Measurements from ENCODE around the gene AREL1. TPM values are rescaled to one million over a fixed set of nuclear protein-coding genes. Genes with fewer than 3 reads are reported as not detected.
"Not testable (repeated sequence)": the region's sequence is repeated elsewhere in the genome, so short reads cannot be mapped to it uniquely, and the experiment has no call there.

The AREL1 gene
- polyA plus RNA-seq (2012; ENCODE audit: insufficient read depth, insufficient read length) = 35.7 TPM

- DNase-seq (ENCODE audit: low read depth, low spot score) = peak; percentile 84
- peak within 1 kb of the TSS; percentile 64 for H3K4me3 ChIP-seq (ENCODE audit: low read length)
Observed at GRCh38 chr14:74712499-74713394, at the start of gene AREL1, which contains the start of gene FCF1. Gene AREL1 (minus strand): TSS chr14:74713080. CDS start chr14:74685615, 27,465 bp downstream. Gene FCF1 (plus strand): TSS chr14:74713144. CDS start chr14:74713198, 54 bp downstream.

- DNase-seq (ENCODE audit: low read depth, low spot score); H3K4me3 ChIP-seq (ENCODE audit: low read length): not testable (repeated sequence)
Observed at GRCh38 chr14:74758505-74758904, 45.6 kb upstream of the AREL1 start.

- DNase-seq (ENCODE audit: low read depth, low spot score) = no peak
- H3K4me3 ChIP-seq (ENCODE audit: low read length) = no peak overlapping the region
Observed at GRCh38 chr14:74756326-74756725, 43.4 kb upstream of the AREL1 start.

- DNase-seq (ENCODE audit: low read depth, low spot score) = no peak
- H3K4me3 ChIP-seq (ENCODE audit: low read length) = no peak overlapping the region
Observed at GRCh38 chr14:74754899-74755298, 42.0 kb upstream of the AREL1 start.

- DNase-seq (ENCODE audit: low read depth, low spot score) = no peak
- no peak overlapping the region for H3K4me3 ChIP-seq (ENCODE audit: low read length)
Observed at GRCh38 chr14:74754157-74754556, 41.3 kb upstream of the AREL1 start.

- DNase-seq (ENCODE audit: low read depth, low spot score) = no peak
- H3K4me3 ChIP-seq (ENCODE audit: low read length) = no peak overlapping the region
Observed at GRCh38 chr14:74747237-74747636, 34.4 kb upstream of the AREL1 start.

- H3K4me3 ChIP-seq (ENCODE audit: low read length) = no peak overlapping the region
- no peak for DNase-seq (ENCODE audit: low read depth, low spot score)
Observed at GRCh38 chr14:74739293-74740030, 26.6 kb upstream of the AREL1 start.

GRCh38 chr14:74737753-74738325, 25.0 kb upstream of the AREL1 start:
- no peak for DNase-seq (ENCODE audit: low read depth, low spot score)

GRCh38 chr14:74735125-74735524, 22.2 kb upstream of the AREL1 start:
- DNase-seq (ENCODE audit: low read depth, low spot score) = no peak
- H3K4me3 ChIP-seq (ENCODE audit: low read length) = no peak overlapping the region

More at GRCh38 chr14:74737753-74738325, 25.0 kb upstream of the AREL1 start:
- no peak overlapping the region for H3K4me3 ChIP-seq (ENCODE audit: low read length)

- DNase-seq (ENCODE audit: low read depth, low spot score) = no peak
- no peak overlapping the region for H3K4me3 ChIP-seq (ENCODE audit: low read length)
Observed at GRCh38 chr14:74733221-74733620, 20.3 kb upstream of the AREL1 start.

GRCh38 chr14:74732387-74732786, 19.5 kb upstream of the AREL1 start:
- DNase-seq (ENCODE audit: low read depth, low spot score) = no peak
- H3K4me3 ChIP-seq (ENCODE audit: low read length) = no peak overlapping the region

- H3K4me3 ChIP-seq (ENCODE audit: low read length) = no peak overlapping the region
- no peak for DNase-seq (ENCODE audit: low read depth, low spot score)
Observed at GRCh38 chr14:74723134-74723533, 10.3 kb upstream of the AREL1 start.

- H3K4me3 ChIP-seq (ENCODE audit: low read length) = no peak overlapping the region
- no peak for DNase-seq (ENCODE audit: low read depth, low spot score)
Observed at GRCh38 chr14:74720526-74720925, 7.6 kb upstream of the AREL1 start.

GRCh38 chr14:74713395-74713735, 485 bp upstream of the AREL1 start:
- DNase-seq (ENCODE audit: low read depth, low spot score) = no peak
- peak overlapping the region; percentile 64 for H3K4me3 ChIP-seq (ENCODE audit: low read length)

GRCh38 chr14:74711651-74712050, 1.2 kb downstream of the AREL1 start:
- H3K4me3 ChIP-seq (ENCODE audit: low read length) = peak overlapping the region; percentile 64
- DNase-seq (ENCODE audit: low read depth, low spot score) = no peak

GRCh38 chr14:74710480-74710879, 2.4 kb downstream of the AREL1 start:
- no peak overlapping the region for H3K4me3 ChIP-seq (ENCODE audit: low read length)
- DNase-seq (ENCODE audit: low read depth, low spot score) = peak; percentile 19

GRCh38 chr14:74705613-74706500, 7.0 kb downstream of the AREL1 start:
- H3K4me3 ChIP-seq (ENCODE audit: low read length) = no peak overlapping the region
- DNase-seq (ENCODE audit: low read depth, low spot score) = no peak

- H3K4me3 ChIP-seq (ENCODE audit: low read length) = no peak overlapping the region
- no peak for DNase-seq (ENCODE audit: low read depth, low spot score)
Observed at GRCh38 chr14:74704656-74705055, 8.2 kb downstream of the AREL1 start.

GRCh38 chr14:74703043-74703442, 9.8 kb downstream of the AREL1 start:
- H3K4me3 ChIP-seq (ENCODE audit: low read length) = no peak overlapping the region
- no peak for DNase-seq (ENCODE audit: low read depth, low spot score)

Data from Jurkat, Clone E6-1 (cell line).